Fibroblast of pulmonary artery (primary cell): Measurements from ENCODE around the gene SFTPD.
"Not testable (repeated sequence)": the region's sequence is repeated elsewhere in the genome, so short reads cannot be mapped to it uniquely, and the experiment has no call there.

ENCODE experiments used
- DNase-seq: peaks from one replicate; pipeline ENCODE4 v3.0.0-alpha.2; 2010; ENCODE audit warnings: low read depth
- H3K4me3 ChIP-seq: replicated peaks from 2 replicates; pipeline ENCODE4 v1.5.1; 2011; ENCODE audit warnings: low read depth, mild to moderate bottlenecking, control low read depth, low read length, moderate library complexity
- CTCF ChIP-seq: IDR thresholded peaks from 2 replicates; pipeline ENCODE4 v1.5.1; 2011; ENCODE audit warnings: mild to moderate bottlenecking, control low read depth, low read length, inconsistent platforms; ENCODE audit errors: missing control alignments

Gene SFTPD

GRCh38 chr10:79890469-79890868, 58.4 kb downstream of the SFTPD start:
- no peak for DNase-seq
- no peak overlapping the region for H3K4me3 ChIP-seq
- no peak for TF ChIP-seq CTCF

- H3K4me3 ChIP-seq = not testable (repeated sequence)
- peak; percentile 0 for DNase-seq
Observed at GRCh38 chr10:79888984-79889383, 59.9 kb downstream of the SFTPD start.
